NCI-H446 treated with DMSO at 0.1 percent for 48 hours (cell line): ENCODE results near the gene ZCCHC24.
"Not testable (repeated sequence)": the region's sequence is repeated elsewhere in the genome, so short reads cannot be mapped to it uniquely, and the experiment has no call there.

Source experiments
- DNase-seq: peaks from one replicate; lab custom pipeline; 2025; lab: John Stamatoyannopoulos, UW

Gene ZCCHC24

DNA sequence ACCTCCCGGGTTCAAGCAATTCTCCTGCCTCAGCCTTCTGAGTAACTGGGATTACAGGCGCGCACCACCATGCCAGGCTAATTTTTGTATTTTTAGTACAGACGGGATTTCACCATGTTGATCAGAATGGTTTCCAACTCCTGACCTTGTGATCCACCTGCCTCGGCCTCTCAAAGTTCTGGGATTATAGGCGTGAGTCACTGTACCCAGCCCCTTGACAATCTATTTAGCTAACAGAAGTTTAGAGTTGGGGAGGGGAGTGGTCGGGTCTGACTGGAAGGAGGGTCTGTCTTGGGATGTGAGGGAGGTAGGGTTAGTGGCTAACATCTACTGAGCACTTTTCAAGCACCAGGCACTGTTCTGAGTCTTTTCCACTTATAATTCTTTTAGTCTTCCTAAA lies 27.0 kb upstream of the ZCCHC24 start:
- DNase-seq: no peak

DNA sequence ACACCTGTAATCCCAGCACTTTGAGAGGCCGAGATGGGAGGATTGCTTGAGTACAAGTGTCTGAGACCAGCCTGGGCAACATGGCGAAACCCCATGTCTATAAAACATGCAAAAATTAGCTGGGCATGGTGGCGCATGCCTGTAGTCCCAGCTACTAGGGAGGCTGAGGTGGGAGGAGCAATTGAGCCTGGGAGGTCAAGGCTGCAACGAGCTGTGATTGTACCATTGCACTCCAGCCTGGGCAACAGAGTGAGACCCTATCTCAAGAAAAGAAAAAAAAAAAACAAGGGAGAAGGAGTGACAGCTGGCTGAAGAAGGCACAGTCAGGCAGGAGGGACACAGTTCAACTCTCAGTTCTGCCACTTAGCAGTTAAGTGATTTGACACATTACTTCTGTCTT lies 26.4 kb upstream of the ZCCHC24 start:
- DNase-seq: no peak

GRCh38 chr10:79470096-79470495 lies 24.7 kb upstream of the ZCCHC24 start:
- DNase-seq: no peak

GRCh38 chr10:79468841-79469585 lies 23.6 kb upstream of the ZCCHC24 start:
- no peak for DNase-seq

DNA sequence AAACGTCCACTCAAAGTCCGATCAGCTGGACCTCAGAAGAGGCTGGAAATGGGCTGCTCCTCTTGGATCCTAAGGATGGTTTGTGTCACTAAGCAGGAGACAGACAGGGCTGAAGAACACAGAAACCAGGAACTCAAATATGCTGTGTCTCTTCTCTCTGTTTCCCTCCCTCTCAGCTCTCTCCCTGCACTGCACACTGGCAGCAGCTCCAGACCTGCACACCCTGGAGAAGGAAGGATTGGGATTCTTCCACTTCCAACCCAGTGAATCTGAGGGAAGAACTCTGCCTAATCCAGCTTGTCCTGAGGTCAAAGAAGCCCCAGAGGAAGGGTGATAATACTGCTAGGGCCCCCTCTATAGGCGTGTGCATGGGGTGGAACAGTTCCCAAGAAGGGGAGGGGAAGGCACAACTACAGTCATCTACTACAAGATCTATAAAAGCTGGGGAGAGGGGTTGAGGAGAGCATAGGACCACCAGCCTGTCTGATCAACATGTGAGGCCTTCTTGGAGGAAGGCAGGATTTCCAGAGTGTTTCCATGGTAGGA lies 22.7 kb upstream of the ZCCHC24 start:
- DNase-seq: no peak

DNA sequence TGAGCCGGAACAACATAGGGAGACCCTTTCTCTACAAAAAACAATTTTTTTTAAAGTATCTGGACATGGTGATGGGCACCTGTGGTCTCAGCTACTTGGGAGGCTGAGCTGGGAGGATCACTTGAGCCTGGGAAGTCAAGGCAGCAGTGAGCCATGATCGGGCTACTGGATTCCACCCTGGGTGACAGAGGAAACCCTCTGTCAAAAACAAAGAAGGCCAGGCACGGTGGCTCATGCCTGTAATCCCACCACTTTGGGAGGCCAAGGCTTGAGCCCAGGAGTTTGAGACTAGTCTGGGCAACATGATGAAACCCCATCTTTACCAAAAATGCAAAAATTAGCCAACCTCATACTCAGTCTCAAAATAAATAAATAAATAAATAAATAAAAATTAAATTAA lies 19.9 kb upstream of the ZCCHC24 start:
- DNase-seq: no peak

- no peak for DNase-seq
These were observed 18.4 kb upstream of the ZCCHC24 start for GRCh38 chr10:79463578-79464496.

DNA sequence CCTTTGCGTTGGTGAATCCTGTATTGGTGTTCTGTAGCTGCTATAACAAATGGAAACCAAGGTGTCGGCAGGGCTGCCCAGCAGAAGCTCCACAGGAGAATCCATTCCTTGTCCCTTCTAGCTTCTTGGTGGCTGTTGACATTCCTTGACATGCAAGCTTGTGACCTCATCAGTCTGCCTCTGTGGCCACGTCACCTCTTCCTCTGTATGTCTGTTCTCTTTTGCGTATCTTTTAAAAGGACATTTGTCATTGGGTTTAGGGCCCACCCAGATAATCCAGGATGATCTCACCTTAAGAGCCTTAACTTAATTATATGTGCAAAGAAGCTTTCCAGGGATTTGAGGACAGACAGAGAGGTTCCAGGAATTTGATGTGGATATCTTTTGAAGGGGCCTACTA lies 15.3 kb upstream of the ZCCHC24 start:
- no peak for DNase-seq

GRCh38 chr10:79459243-79459642 lies 13.8 kb upstream of the ZCCHC24 start:
- DNase-seq: no peak

DNA sequence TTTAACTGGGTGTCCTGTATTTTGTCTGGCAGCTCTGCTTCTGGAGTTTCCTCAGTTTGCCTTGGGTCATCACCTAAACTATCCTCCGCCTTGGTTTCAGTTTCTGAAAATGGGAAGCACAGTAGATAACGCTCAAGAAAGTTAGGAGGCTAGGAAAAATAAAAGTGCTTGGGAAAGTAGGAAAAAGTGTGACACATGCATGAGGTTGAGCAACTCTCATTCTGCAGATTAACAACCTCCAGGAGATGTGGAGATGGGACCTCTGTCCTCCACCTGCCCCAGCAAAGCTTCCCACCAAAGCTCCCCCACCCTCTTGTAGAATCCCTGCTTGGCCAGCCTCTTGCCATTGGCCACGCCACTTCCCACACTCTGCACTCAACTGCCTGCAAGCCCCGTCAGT lies 13.1 kb upstream of the ZCCHC24 start:
- no peak for DNase-seq

- DNase-seq: no peak
These were observed 11.9 kb upstream of the ZCCHC24 start for GRCh38 chr10:79457256-79457785.

DNA sequence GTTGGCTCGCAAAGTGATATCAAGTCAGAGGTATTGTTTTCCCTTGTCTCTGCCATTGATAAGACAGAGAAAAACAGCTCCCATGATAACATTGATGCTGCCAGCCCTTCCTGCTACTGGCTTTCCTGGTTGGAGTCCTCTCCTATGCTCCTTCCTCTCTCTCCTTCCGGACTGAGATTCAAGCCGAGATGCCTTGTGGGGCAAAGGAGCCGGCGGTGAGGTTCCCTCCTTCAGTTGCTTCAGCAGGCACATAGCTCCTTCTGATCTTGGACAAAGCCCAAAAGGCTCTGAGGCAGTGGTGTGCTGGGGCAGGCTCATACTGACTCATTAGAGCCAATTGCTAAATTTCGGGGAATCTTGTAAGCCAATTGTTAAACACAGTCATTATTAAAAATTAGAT lies 8.8 kb upstream of the ZCCHC24 start:
- DNase-seq: no peak

- DNase-seq: no peak
These were observed 8.0 kb upstream of the ZCCHC24 start for GRCh38 chr10:79453392-79453791.

- no peak for DNase-seq
These were observed 6.8 kb upstream of the ZCCHC24 start for GRCh38 chr10:79452174-79452611.

DNA sequence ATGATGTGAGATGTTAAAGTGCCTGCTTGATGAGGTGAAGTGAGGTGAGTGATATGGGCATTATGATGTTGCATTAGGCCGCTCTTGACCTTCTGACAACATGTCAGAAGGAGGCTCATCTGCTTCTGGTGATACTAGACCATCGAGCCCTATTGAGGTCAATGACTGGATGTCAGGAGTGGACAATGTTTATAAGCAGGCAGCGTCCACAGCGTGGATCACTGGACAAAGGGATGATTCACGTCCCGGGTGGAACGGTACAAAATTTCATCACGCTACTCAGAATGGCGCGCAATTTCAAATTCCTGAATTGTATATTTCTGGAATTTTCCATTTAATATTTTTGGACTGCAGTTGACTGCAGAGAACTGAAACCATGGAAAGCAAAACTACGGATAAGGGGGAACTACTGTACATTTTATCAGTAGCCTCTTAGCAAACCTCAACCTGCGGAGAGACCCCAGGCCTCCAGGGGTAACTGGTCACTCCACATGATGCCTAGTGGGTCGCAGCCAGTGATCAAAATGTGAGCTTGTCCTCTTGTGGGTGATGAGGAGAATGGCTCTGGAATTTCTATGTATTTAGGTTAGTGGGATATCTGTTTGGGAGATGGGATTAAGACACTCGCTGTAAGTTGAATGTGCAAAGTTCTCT lies 5.7 kb upstream of the ZCCHC24 start:
- DNase-seq: no peak

GRCh38 chr10:79449181-79450146 lies 4.0 kb upstream of the ZCCHC24 start:
- no peak for DNase-seq

DNA sequence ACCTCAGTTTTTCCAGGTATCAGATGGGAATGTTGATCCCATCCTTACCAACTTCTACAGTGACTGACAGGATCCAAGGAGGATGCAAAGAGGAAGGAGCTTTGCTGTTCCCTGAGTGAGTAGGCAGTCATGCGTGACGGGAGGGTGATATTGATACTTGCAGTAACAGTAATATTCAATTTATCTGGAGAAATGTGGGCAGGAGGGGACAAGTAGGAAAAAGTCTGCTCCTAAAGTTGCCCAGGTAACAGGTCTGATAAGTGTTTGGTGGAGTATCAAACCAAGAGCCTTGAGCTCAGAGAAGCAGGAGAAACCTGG lies 3.3 kb upstream of the ZCCHC24 start:
- DNase-seq: no peak

DNA sequence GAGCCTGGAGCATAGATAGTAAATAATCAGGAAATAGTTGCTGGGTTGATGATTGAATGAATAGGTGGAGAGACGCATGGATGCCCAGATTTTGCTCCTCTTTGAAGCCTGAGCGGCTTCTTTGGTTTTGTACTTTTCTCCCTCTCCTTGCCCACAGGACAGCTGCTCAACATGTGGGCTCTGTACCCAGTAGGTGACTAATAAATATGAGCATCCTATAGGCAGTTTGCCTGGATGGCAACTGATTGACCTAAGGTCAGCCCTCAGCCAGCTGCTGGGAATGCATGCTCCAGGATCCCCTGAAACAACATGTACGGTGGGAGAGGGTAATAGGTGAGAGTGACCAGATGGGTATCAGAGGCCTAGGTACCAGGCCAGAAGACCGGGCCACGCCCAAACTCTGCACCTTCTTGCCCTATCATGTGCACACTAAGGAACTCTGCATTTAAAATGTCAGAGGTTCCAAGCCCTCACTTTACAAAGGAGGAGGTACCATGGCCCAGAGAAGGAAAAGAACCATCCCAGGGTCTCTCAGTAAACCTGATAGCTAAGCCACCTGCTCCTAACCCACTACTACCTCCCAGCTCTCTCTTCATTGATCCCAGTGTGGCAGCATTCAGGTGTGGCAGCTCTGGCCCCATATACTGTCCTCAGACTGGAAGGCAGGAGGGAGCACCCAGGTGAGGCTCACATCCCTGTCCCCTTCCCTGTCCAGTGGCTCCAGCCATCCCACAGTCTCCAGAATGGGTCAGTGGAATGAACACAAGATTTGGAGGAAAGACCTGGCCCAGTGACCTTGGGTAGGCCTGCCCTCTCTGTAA lies 2.7 kb upstream of the ZCCHC24 start:
- DNase-seq: no peak

- not testable (repeated sequence) for DNase-seq
These were observed 1.8 kb upstream of the ZCCHC24 start for GRCh38 chr10:79447249-79447648.

DNA sequence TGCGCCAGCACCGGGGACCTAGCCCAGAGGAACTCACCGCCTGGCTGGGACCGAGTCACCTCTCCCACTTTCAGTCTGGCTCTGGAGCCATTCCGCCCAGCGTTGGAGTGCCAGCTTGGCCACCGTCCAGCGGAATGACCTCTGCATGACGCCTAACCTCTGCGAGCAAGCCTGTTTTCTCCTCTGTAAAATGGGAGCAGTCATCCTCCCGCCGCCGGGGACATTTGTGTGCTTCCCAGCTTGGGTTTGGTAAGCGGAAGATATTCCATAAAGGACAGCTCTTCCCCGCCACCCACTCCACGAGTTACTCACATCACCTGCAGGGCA lies 1.3 kb upstream of the ZCCHC24 start:
- DNase-seq: no peak
